Peyer's patch (tissue), 4 donors: ENCODE results near the gene LYZL6.

Source experiments
- POLR2A ChIP-seq, 2 donors: fragments of 450-650 bp; IDR thresholded peaks; one replicate each; pipeline ENCODE4 v1.5.1; 2017; ENCODE audit warnings: antibody characterized with exemption in 2 of 2, mild to moderate bottlenecking in 2 of 2, moderate library complexity in 2 of 2
- TF ChIP-seq, protein P1 (sequence below), 6 experiments: fragments of 450-650 bp in 4 of 6; fragments of 200-600 bp in 2 of 6; sonication (generic) in 1 of 6; IDR thresholded peaks; one replicate each; pipeline ENCODE4 v1.5.1; 2017 to 2019; ENCODE audit warnings: antibody characterized with exemption in 6 of 6, mild to moderate bottlenecking in 3 of 6, moderate library complexity in 1 of 6

DNA sequence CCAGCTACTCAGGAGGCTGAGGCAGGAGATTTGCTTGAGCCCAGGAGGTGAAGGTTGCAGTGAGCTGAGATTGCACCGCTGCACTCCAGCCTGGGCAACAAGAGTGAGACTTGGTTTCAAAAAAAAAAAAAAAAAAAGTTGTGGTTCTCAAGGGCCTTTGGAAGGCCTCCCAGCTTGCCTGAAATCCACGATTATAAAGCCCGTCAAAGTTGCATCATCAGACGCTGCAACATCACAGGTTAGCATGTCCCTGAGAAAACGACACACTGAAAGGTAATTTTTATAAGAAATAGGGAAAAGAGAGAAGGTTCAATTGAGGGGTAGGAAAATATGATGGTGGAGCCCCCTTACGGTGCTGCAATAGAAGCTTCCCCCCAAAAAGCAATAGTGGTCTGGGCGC lies 4.6 kb upstream of the LYZL6 start:
- no peak for TF ChIP-seq POLR2A (IDR thresholded peaks at IDR 0.05)
- TF ChIP-seq, protein P1, sequence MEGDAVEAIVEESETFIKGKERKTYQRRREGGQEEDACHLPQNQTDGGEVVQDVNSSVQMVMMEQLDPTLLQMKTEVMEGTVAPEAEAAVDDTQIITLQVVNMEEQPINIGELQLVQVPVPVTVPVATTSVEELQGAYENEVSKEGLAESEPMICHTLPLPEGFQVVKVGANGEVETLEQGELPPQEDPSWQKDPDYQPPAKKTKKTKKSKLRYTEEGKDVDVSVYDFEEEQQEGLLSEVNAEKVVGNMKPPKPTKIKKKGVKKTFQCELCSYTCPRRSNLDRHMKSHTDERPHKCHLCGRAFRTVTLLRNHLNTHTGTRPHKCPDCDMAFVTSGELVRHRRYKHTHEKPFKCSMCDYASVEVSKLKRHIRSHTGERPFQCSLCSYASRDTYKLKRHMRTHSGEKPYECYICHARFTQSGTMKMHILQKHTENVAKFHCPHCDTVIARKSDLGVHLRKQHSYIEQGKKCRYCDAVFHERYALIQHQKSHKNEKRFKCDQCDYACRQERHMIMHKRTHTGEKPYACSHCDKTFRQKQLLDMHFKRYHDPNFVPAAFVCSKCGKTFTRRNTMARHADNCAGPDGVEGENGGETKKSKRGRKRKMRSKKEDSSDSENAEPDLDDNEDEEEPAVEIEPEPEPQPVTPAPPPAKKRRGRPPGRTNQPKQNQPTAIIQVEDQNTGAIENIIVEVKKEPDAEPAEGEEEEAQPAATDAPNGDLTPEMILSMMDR (IDR thresholded peaks at IDR 0.05), result no peak
